GM23248 (cell line): ENCODE data around the gene PLCB3. TPM values are rescaled to one million over a fixed set of nuclear protein-coding genes. Genes with fewer than 3 reads are reported as not detected.
A peak's percentile ranks its signal among the peaks of the same experiment; 100 is the strongest.

Experiments used
- DNase-seq: peaks from one replicate; pipeline ENCODE4 v3.0.0-alpha.2; 2015
- H2AFZ ChIP-seq: fragments of 200-600 bp; sonication (generic); 2 replicates; pipeline ENCODE4 v1.6.1; 2016; ENCODE audit warnings: antibody characterized with exemption
- H3F3A ChIP-seq: fragments of 200-600 bp; sonication (generic); 2 replicates; pipeline ENCODE4 v1.6.1; 2016; ENCODE audit warnings: mild to moderate bottlenecking, antibody characterized with exemption, mixed run types; ENCODE audit not compliant: insufficient read depth
- H3K27ac ChIP-seq: fragments of 200-600 bp; sonication (generic); 2 replicates; pipeline ENCODE4 v1.5.1; 2016; ENCODE audit warnings: mild to moderate bottlenecking
- H3K27me3 ChIP-seq: fragments of 200-600 bp; sonication (generic); replicated peaks from 2 replicates; pipeline ENCODE4 v1.6.1; 2016; ENCODE audit warnings: mild to moderate bottlenecking; ENCODE audit not compliant: insufficient read depth
- H3K36me3 ChIP-seq: fragments of 200-600 bp; sonication (generic); 2 replicates; pipeline ENCODE4 v1.6.1; 2016; ENCODE audit warnings: low read depth, mild to moderate bottlenecking
- H3K4me1 ChIP-seq: fragments of 200-600 bp; sonication (generic); 2 replicates; pipeline ENCODE4 v1.6.1; 2016; ENCODE audit warnings: mild to moderate bottlenecking; ENCODE audit not compliant: insufficient read depth
- H3K4me2 ChIP-seq: fragments of 200-600 bp; sonication (generic); one replicate; pipeline ENCODE4 v1.6.1; 2016; ENCODE audit warnings: mild to moderate bottlenecking; ENCODE audit not compliant: unreplicated experiment
- H3K4me3 ChIP-seq: fragments of 200-600 bp; sonication (generic); 2 replicates; pipeline ENCODE4 v1.5.1; 2016; ENCODE audit warnings: mild to moderate bottlenecking
- H3K79me2 ChIP-seq: fragments of 200-600 bp; sonication (generic); 2 replicates; pipeline ENCODE4 v1.6.1; 2016; ENCODE audit warnings: mild to moderate bottlenecking; ENCODE audit not compliant: insufficient read depth
- H3K9ac ChIP-seq: fragments of 200-600 bp; sonication (generic); 2 replicates; pipeline ENCODE4 v1.6.1; 2016; ENCODE audit warnings: mild to moderate bottlenecking
- H3K9me2 ChIP-seq: fragments of 200-600 bp; sonication (generic); 2 replicates; pipeline ENCODE4 v1.6.1; 2016; ENCODE audit warnings: mixed run types, mild to moderate bottlenecking, moderate library complexity; ENCODE audit not compliant: insufficient read depth
- H3K9me3 ChIP-seq: fragments of 200-600 bp; sonication (generic); one replicate; pipeline ENCODE4 v1.6.1; 2017; ENCODE audit warnings: low read depth
- H4K20me1 ChIP-seq: fragments of 200-600 bp; sonication (generic); 2 replicates; pipeline ENCODE4 v1.6.0; 2016; ENCODE audit not compliant: insufficient read depth
- EZH2 ChIP-seq: fragments of 200-600 bp; sonication (generic); IDR thresholded peaks from 2 replicates; pipeline ENCODE4 v1.6.1; 2018; ENCODE audit warnings: antibody characterized with exemption, mild to moderate bottlenecking; ENCODE audit not compliant: insufficient read depth, poor library complexity, severe bottlenecking
- EZH2phosphoT487 ChIP-seq: fragments of 200-600 bp; sonication (generic); IDR thresholded peaks from 2 replicates; pipeline ENCODE4 v1.6.1; 2018; ENCODE audit warnings: antibody characterized with exemption, moderate library complexity, mild to moderate bottlenecking, low read depth; ENCODE audit not compliant: insufficient read depth
- WGBS, 2 experiments: methylation state at CpG; one replicate each; pipeline ENCODE4 v1.1.6; 2015 to 2017; ENCODE audit warnings: low lambda C conversion rate in 2 of 2, low coverage in 1 of 2; ENCODE audit errors: missing lambda C conversion rate in 2 of 2; 5-methylcytosine and 5-hydroxymethylcytosine counted together
- in situ Hi-C: fragments of 300-500 bp; cut with MboI; formaldehyde crosslinking; loops from 2 replicates; pipeline ENCODE4 v1.15.0; 2020
- polyA plus RNA-seq: library from polyadenylated mRNA; unstranded; fragments of >200 nt; fragmentation: Nextera tagmentation; extraction: Ambion mirVana; gene quantifications from 2 replicates; pipeline ENCODE4 v1.2.1, GENCODE V29; 2016
- total RNA-seq: library from RNA; depleted of rRNA; stranded (reverse); fragments of >200 nt; shearing (Covaris generic); gene quantifications from 2 replicates; pipeline ENCODE4 v1.2.3, GENCODE V29; 2014

Gene PLCB3
- total and polyA plus RNA-seq, 2 experiments from 2014 or later, result 6.5 to 32.7 TPM

- Histone ChIP-seq H3K4me3 (peak overlapping the region; percentile 97), H2AFZ (peak overlapping the region; percentile 89)
- 0 to 9% methylated on average over 11 to 25 of the region's 26 CpGs for WGBS, 2 experiments
These were observed 24.8 kb upstream of the PLCB3 start for GRCh38 chr11:64226507-64227051.

GRCh38 chr11:64227405-64227956, 23.8 kb upstream of the PLCB3 start:
- no peak overlapping the region for H3K27ac ChIP-seq
- WGBS, 2 experiments, result 79 to 100% methylated on average over 1 to 3 of the region's 3 CpGs
- H2AFZ ChIP-seq, result no peak overlapping the region
- no peaks in the 10 kb centered on the region for H3K36me3 ChIP-seq
- DNase-seq, result no peak
- TF ChIP-seq EZH2phosphoT487 (no peak), EZH2 (no peak)
- peak overlapping the region; percentile 97 for H3K4me3 ChIP-seq
- H3K27me3 ChIP-seq, result no peaks in the 10 kb centered on the region
- in situ Hi-C loops, result no loop called here
- H3K9me3 ChIP-seq, result no peaks in the 10 kb centered on the region
- peaks cover 41% of the 10 kb centered on the region for H3K79me2 ChIP-seq
- H3K9me2 ChIP-seq, result no peaks in the 10 kb centered on the region
- H4K20me1 ChIP-seq, result no peaks in the 10 kb centered on the region
- H3K4me1 ChIP-seq, result peaks cover 6% of the 10 kb centered on the region; the same call in 1 of the 2 replicates
- H3F3A ChIP-seq, result peaks cover 6% of the 10 kb centered on the region; the same call in 1 of the 2 replicates
- peak overlapping the region; percentile 82 for H3K4me2 ChIP-seq
- peak overlapping the region; percentile 86 for H3K9ac ChIP-seq

More at GRCh38 chr11:64226507-64227051, 24.8 kb upstream of the PLCB3 start:
- Histone ChIP-seq H3K9me2 (no peaks in the 10 kb centered on the region), H3K4me1 (peaks cover 6% of the 10 kb centered on the region; the same call in 1 of the 2 replicates), H3K27me3 (no peaks in the 10 kb centered on the region), H3K9me3 (no peaks in the 10 kb centered on the region), H3K4me2 (peak overlapping the region; percentile 82), H3F3A (peaks cover 6% of the 10 kb centered on the region; the same call in 1 of the 2 replicates), H3K79me2 (peaks cover 41% of the 10 kb centered on the region), H3K27ac (peak overlapping the region; percentile 46), H4K20me1 (no peaks in the 10 kb centered on the region), H3K36me3 (no peaks in the 10 kb centered on the region), H3K9ac (peak overlapping the region; percentile 86)
- peak; percentile 51 for DNase-seq
- no peak for TF ChIP-seq EZH2
- TF ChIP-seq EZH2phosphoT487, result no peak
- in situ Hi-C loops, result no loop called here

- no peak overlapping the region for H3K27ac ChIP-seq
- H4K20me1 ChIP-seq, result no peaks in the 10 kb centered on the region
- no peak overlapping the region for H3K9ac ChIP-seq
- H3K27me3 ChIP-seq, result no peaks in the 10 kb centered on the region
- TF ChIP-seq EZH2phosphoT487 (no peak), EZH2 (no peak)
- no peak for DNase-seq
- peaks cover 6% of the 10 kb centered on the region; the same call in 1 of the 2 replicates for H3F3A ChIP-seq
- no peak overlapping the region for H3K4me2 ChIP-seq
- H3K9me2 ChIP-seq, result no peaks in the 10 kb centered on the region
- H3K9me3 ChIP-seq, result no peaks in the 10 kb centered on the region
- no peak overlapping the region for H2AFZ ChIP-seq
- no peaks in the 10 kb centered on the region for H3K36me3 ChIP-seq
- in situ Hi-C loops, result no loop called here
- no peak overlapping the region for H3K4me3 ChIP-seq
- peaks cover 41% of the 10 kb centered on the region for H3K79me2 ChIP-seq
- H3K4me1 ChIP-seq, result peaks cover 6% of the 10 kb centered on the region; the same call in 1 of the 2 replicates
- WGBS, 2 experiments, result 87 to 88% methylated on average over 11 to 12 of the region's 12 CpGs
These were observed 22.1 kb upstream of the PLCB3 start for GRCh38 chr11:64229090-64229743.

GRCh38 chr11:64229744-64230170, 21.6 kb upstream of the PLCB3 start:
- Histone ChIP-seq H3K4me2 (peak overlapping the region; percentile 82), H3K9me3 (no peaks in the 10 kb centered on the region), H3K36me3 (no peaks in the 10 kb centered on the region), H3K79me2 (peaks cover 39% of the 10 kb centered on the region), H3F3A (peaks cover 6% of the 10 kb centered on the region; the same call in 1 of the 2 replicates), H3K9me2 (no peaks in the 10 kb centered on the region), H3K27ac (peak overlapping the region; percentile 19), H2AFZ (peak overlapping the region; percentile 83), H4K20me1 (no peaks in the 10 kb centered on the region), H3K4me3 (peak overlapping the region; percentile 90), H3K4me1 (peaks cover 6% of the 10 kb centered on the region; the same call in 1 of the 2 replicates), H3K27me3 (no peaks in the 10 kb centered on the region), H3K9ac (peak overlapping the region; percentile 79)
- WGBS, 2 experiments, result 45 to 46% methylated on average over 13 of the region's 13 CpGs
- TF ChIP-seq EZH2phosphoT487 (no peak), EZH2 (no peak)
- DNase-seq, result no peak
- in situ Hi-C loops, result no loop called here
